ENCODE results near the gene PTRHD1. TPM values are rescaled to one million over a fixed set of nuclear protein-coding genes. Genes with fewer than 3 reads are reported as not detected.

The PTRHD1 gene
- total RNA-seq, 1 donor from 2014 or later: 36.0 TPM

DNA sequence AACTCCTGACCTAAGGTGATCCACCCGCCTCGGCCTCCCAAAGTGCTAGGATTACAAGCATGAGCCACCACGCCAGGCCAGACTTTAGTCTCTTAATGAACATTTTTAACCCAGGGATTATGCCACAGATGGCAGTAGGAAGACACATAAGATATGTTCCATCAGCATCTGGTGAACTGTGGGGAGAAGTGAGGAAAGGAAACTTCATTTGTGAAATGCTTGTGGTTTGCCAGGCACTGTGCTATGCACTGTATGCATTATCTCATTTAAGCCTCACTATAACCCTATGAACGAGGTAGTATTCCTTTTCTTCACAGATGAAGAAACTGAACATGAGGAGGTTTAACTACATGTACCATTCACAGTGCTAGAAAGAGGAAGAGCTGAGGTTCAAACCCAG lies 29.3 kb downstream of the PTRHD1 start:
- TF ChIP-seq, protein P1, sequence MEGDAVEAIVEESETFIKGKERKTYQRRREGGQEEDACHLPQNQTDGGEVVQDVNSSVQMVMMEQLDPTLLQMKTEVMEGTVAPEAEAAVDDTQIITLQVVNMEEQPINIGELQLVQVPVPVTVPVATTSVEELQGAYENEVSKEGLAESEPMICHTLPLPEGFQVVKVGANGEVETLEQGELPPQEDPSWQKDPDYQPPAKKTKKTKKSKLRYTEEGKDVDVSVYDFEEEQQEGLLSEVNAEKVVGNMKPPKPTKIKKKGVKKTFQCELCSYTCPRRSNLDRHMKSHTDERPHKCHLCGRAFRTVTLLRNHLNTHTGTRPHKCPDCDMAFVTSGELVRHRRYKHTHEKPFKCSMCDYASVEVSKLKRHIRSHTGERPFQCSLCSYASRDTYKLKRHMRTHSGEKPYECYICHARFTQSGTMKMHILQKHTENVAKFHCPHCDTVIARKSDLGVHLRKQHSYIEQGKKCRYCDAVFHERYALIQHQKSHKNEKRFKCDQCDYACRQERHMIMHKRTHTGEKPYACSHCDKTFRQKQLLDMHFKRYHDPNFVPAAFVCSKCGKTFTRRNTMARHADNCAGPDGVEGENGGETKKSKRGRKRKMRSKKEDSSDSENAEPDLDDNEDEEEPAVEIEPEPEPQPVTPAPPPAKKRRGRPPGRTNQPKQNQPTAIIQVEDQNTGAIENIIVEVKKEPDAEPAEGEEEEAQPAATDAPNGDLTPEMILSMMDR (IDR thresholded peaks at IDR 0.05; ENCODE audit: unreplicated experiment): no peak
- Mint-ChIP-seq H3K4me1 (ENCODE audit: unreplicated experiment) (no peaks in the 10 kb centered on the region), H3K9me3 (ENCODE audit: unreplicated experiment) (no peaks in the 10 kb centered on the region), H3K36me3 (ENCODE audit: low read depth, unreplicated experiment) (peaks cover 33% of the 10 kb centered on the region), H3K27me3 (ENCODE audit: unreplicated experiment) (peaks cover 2% of the 10 kb centered on the region), H3K4me3 (ENCODE audit: unreplicated experiment) (no peak overlapping the region), H3K27ac (ENCODE audit: unreplicated experiment) (no peak overlapping the region)
- DNase-seq (ENCODE audit: low spot score): no peak

DNA sequence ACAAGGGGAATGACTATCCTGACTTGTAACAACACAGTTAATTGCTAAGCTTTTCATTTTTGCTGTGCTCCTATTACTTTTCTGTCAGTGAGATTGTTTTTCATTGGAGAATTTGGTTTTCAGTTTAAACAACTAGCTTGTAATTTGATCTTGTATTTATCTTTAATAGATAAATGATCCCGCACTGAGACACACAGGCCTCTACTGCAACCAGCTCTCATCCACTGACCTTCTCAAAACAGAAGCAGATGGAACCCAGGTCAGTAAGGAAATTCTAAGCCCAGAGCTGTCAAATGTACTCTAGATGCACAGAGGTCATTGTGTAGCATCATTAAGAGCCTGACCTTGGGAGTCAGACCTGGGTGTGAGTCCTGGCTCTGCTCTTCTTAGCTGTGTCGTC lies 30.7 kb downstream of the PTRHD1 start:
- TF ChIP-seq, protein P1 (IDR thresholded peaks at IDR 0.05; ENCODE audit: unreplicated experiment): no peak
- no peak for DNase-seq (ENCODE audit: low spot score)

DNA sequence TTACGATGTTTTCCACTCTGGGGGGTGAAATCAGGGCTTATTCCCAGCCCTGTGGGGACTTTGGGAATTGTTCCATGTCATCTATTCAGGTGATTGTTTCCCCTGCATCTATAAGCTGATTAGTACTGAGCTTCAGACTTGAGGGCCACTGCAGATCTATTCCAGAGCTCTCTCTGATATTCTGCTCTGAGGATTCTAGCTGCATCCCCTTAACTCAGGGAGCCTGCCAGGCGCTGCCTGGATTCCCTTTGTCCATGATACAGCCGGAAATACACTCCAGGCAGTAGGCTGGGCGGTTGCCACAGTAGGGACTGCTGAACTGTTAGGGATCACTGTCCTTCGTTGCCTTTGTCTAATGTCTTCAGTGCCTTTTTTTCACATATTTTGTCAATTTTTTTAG lies 31.3 kb downstream of the PTRHD1 start:
- TF ChIP-seq, protein P1 (IDR thresholded peaks at IDR 0.05; ENCODE audit: unreplicated experiment): no peak
- H3K27ac Mint-ChIP-seq (ENCODE audit: unreplicated experiment): no peak overlapping the region
- H3K4me3 Mint-ChIP-seq (ENCODE audit: unreplicated experiment): no peak overlapping the region
- DNase-seq (ENCODE audit: low spot score): no peak
- peaks cover 36% of the 10 kb centered on the region for H3K36me3 Mint-ChIP-seq (ENCODE audit: low read depth, unreplicated experiment)
- H3K9me3 Mint-ChIP-seq (ENCODE audit: unreplicated experiment): no peaks in the 10 kb centered on the region
- no peaks in the 10 kb centered on the region for H3K4me1 Mint-ChIP-seq (ENCODE audit: unreplicated experiment)
- H3K27me3 Mint-ChIP-seq (ENCODE audit: unreplicated experiment): peaks cover 2% of the 10 kb centered on the region

More for the DNA sequence above, 30.7 kb downstream of the PTRHD1 start:
- no peak overlapping the region for H3K27ac Mint-ChIP-seq (ENCODE audit: unreplicated experiment)
- H3K9me3 Mint-ChIP-seq (ENCODE audit: unreplicated experiment): no peaks in the 10 kb centered on the region
- H3K4me3 Mint-ChIP-seq (ENCODE audit: unreplicated experiment): no peak overlapping the region
- H3K36me3 Mint-ChIP-seq (ENCODE audit: low read depth, unreplicated experiment): peaks cover 36% of the 10 kb centered on the region
- no peaks in the 10 kb centered on the region for H3K4me1 Mint-ChIP-seq (ENCODE audit: unreplicated experiment)
- H3K27me3 Mint-ChIP-seq (ENCODE audit: unreplicated experiment): peaks cover 2% of the 10 kb centered on the region

DNA sequence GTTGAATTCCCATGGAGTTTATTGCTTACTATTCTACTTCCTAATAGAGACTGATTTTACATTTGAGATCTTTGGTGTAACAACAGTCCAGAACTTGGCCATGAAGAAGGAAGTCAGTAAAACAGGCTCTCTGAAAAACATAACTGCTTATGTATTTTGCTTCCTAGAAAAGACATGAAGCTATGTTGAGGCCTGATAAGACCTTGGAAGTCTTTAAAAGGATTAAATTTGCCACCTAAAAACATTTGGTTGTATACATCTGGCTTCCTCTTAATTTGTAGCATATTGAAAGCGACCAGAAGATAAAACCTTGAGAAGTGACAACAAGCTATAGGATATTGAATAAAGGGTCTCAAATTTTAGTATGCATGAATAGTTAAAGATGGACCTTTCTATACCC lies 36.4 kb downstream of the PTRHD1 start:
- no peaks in the 10 kb centered on the region for H3K4me1 Mint-ChIP-seq (ENCODE audit: unreplicated experiment)
- DNase-seq (ENCODE audit: low spot score): no peak
- no peaks in the 10 kb centered on the region for H3K9me3 Mint-ChIP-seq (ENCODE audit: unreplicated experiment)
- TF ChIP-seq, protein P1 (IDR thresholded peaks at IDR 0.05; ENCODE audit: unreplicated experiment): no peak
- no peaks in the 10 kb centered on the region for H3K27me3 Mint-ChIP-seq (ENCODE audit: unreplicated experiment)
- peaks cover 11% of the 10 kb centered on the region for H3K36me3 Mint-ChIP-seq (ENCODE audit: low read depth, unreplicated experiment)
- no peak overlapping the region for H3K4me3 Mint-ChIP-seq (ENCODE audit: unreplicated experiment)
- H3K27ac Mint-ChIP-seq (ENCODE audit: unreplicated experiment): no peak overlapping the region

DNA sequence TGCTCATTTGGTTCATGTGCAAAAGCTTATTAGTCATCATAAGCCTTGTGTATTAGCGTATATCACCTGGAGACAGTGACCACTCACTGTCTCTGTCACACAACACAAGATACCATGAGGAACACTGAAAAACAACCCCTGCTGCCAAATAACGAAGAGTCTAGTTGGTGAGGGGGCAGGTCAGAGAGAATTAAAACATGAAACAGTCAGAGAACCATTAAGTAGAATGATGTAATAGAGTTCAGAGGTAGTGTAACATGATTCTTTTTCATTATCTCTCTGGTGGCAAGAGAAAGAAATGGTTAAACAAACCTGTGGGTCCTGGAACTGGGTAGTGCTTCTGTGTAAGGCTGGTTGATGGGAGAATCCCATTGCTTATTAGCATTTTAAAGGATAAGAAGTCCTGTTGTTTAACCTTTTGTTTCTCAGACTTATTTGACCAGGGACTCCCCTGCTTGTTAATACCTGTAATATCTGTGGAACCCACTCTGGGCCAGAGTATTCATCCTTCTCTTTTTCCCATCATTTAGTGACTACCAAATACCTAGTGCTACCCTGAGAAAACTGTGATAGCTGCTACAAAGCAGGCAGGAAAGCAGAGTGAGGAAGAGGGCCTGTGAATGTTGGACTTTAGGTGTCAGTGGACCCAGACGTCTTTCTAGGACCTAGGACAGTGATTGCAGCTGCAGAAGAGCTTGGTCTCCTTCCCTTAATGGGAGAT lies 38.0 kb downstream of the PTRHD1 start:
- DNase-seq (ENCODE audit: low spot score): no peak
- TF ChIP-seq, protein P1 (IDR thresholded peaks at IDR 0.05; ENCODE audit: unreplicated experiment): no peak
- Mint-ChIP-seq H3K27ac (ENCODE audit: unreplicated experiment) (no peak overlapping the region), H3K4me3 (ENCODE audit: unreplicated experiment) (no peak overlapping the region), H3K36me3 (ENCODE audit: low read depth, unreplicated experiment) (peaks cover 7% of the 10 kb centered on the region), H3K9me3 (ENCODE audit: unreplicated experiment) (no peaks in the 10 kb centered on the region), H3K27me3 (ENCODE audit: unreplicated experiment) (no peaks in the 10 kb centered on the region), H3K4me1 (ENCODE audit: unreplicated experiment) (no peaks in the 10 kb centered on the region)

All from endothelial cell (in vitro differentiated cells).